ENCODE data around the gene TTPAL.

GRCh38 chr20:44445742-44446710, 29.6 kb upstream of the TTPAL start:
- no peak for TF ChIP-seq POLR2A (IDR thresholded peaks at IDR 0.05)
- TF ChIP-seq CTCF (IDR thresholded peaks at IDR 0.05), result no peak

All from esophagus squamous epithelium (tissue), 4 donors.